ENCODE measurements around the gene IRF2.

The IRF2 gene

GRCh38 chr4:184404047-184404446 is 70.3 kb downstream of the IRF2 start:
- no peak for DNase-seq

GRCh38 chr4:184403384-184403781 is 71.0 kb downstream of the IRF2 start:
- DNase-seq: no peak

GRCh38 chr4:184402740-184403383 is 71.5 kb downstream of the IRF2 start:
- no peak for DNase-seq

GRCh38 chr4:184402239-184402638 is 72.1 kb downstream of the IRF2 start:
- DNase-seq: no peak

- DNase-seq: no peak
Measured at GRCh38 chr4:184401397-184402171, 72.8 kb downstream of the IRF2 start.

- no peak for DNase-seq
Measured at GRCh38 chr4:184400891-184401290, 73.5 kb downstream of the IRF2 start.

- no peak for DNase-seq
Measured at GRCh38 chr4:184400375-184400870, 73.9 kb downstream of the IRF2 start.

- DNase-seq: no peak
Measured at GRCh38 chr4:184399512-184399908, 74.8 kb downstream of the IRF2 start.

- DNase-seq: no peak
Measured at GRCh38 chr4:184398741-184399511, 75.4 kb downstream of the IRF2 start.

GRCh38 chr4:184397516-184398163 is 76.7 kb downstream of the IRF2 start:
- no peak for DNase-seq

- no peak for DNase-seq
Measured at GRCh38 chr4:184396570-184397515, 77.5 kb downstream of the IRF2 start.

GRCh38 chr4:184395971-184396391 is 78.4 kb downstream of the IRF2 start:
- no peak for DNase-seq

- no peak for DNase-seq
Measured at GRCh38 chr4:184395451-184395917, 78.9 kb downstream of the IRF2 start.

- no peak for DNase-seq
Measured at GRCh38 chr4:184392748-184393559, 81.4 kb downstream of the IRF2 start.

- no peak for DNase-seq
Measured at GRCh38 chr4:184392316-184392715, 82.0 kb downstream of the IRF2 start.

- no peak for DNase-seq
Measured at GRCh38 chr4:184389978-184390900, 84.1 kb downstream of the IRF2 start.

GRCh38 chr4:184388106-184388505 is 86.2 kb downstream of the IRF2 start:
- DNase-seq: peak; percentile 37

GRCh38 chr4:184387351-184387750 is 87.0 kb downstream of the IRF2 start:
- no peak for DNase-seq

GRCh38 chr4:184386271-184386781 is 88.0 kb downstream of the IRF2 start:
- DNase-seq: peak; percentile 88

Data from hematopoietic multipotent progenitor cell treated with erythropoietin and hydrocortisone succinate and interleukin-3 and kit ligand, for 6 days (in vitro differentiated cells).